A549 (cell line): ENCODE results near the gene PI4K2A. TPM values are rescaled to one million over a fixed set of nuclear protein-coding genes. Genes with fewer than 3 reads are reported as not detected.

ENCODE experiments used
- ATAC-seq, 2 experiments: fragments of 200-7000 bp in 1 of 2; fragments of >200 bp in 1 of 2; cut with Nextera tagmentation in 1 of 2; cut with Tn5 transposase in 1 of 2; 3 replicates each; pipeline versions ENCODE4 v1.8.0 to v1.9.1; 2018 to 2020; ENCODE audit warnings: mild to moderate bottlenecking in 1 of 2, moderate library complexity in 1 of 2
- CTCF ChIA-PET: fragments of 300-600 bp; sonication (Branson Sonifier 250); formaldehyde crosslinking; extraction: SDS; loops from one replicate; lab custom pipeline; 2021; ENCODE audit warnings: antibody characterized with exemption, inconsistent platforms; lab: Yijun Ruan, JAX
- POLR2A ChIA-PET: fragments of 350-600 bp; formaldehyde crosslinking; extraction: SDS; loops from one replicate; lab custom pipeline; 2021; ENCODE audit warnings: antibody characterized with exemption, inconsistent platforms; lab: Yijun Ruan, JAX
- DNase-seq, 2 experiments: peaks; one replicate each; pipeline versions ENCODE4 v3.0.0 to v3.0.0-alpha.2; 2011 to 2016; ENCODE audit warnings: low read depth in 1 of 2, low spot score in 1 of 2
- FAIRE-seq: peaks from 2 replicates; lab custom pipeline; 2011; peaks lifted over from hg19 to GRCh38; lab: Jason Lieb, UNC
- H3K27ac ChIP-seq, 2 experiments: fragments of >200 bp; sonication (Bioruptor Twin); formaldehyde crosslinking; 3 replicates each; pipeline ENCODE4 v1.5.1; 2016 to 2017
- H3K4me1 ChIP-seq: fragments of >200 bp; sonication (Bioruptor Twin); formaldehyde crosslinking; 3 replicates; pipeline ENCODE4 v1.6.1; 2016
- H3K4me2 ChIP-seq: fragments of >200 bp; sonication (Bioruptor Twin); formaldehyde crosslinking; 3 replicates; pipeline ENCODE4 v1.6.1; 2016
- H3K4me3 ChIP-seq: fragments of >200 bp; sonication (Bioruptor Twin); formaldehyde crosslinking; 3 replicates; pipeline ENCODE4 v1.5.1; 2016
- H3K9me3 ChIP-seq: fragments of >200 bp; sonication (Bioruptor Twin); formaldehyde crosslinking; 3 replicates; pipeline ENCODE4 v1.6.1; 2016
- BHLHE40 ChIP-seq: IDR thresholded peaks from 2 replicates; pipeline ENCODE4 v1.6.1; 2012; ENCODE audit warnings: low read depth, low read length, inconsistent platforms
- CBX2 ChIP-seq: fragments of 200-600 bp; sonication (generic); IDR thresholded peaks from 2 replicates; pipeline ENCODE4 v1.6.1; 2016; ENCODE audit warnings: low read depth, mild to moderate bottlenecking, borderline replicate concordance
- CBX8 ChIP-seq: fragments of 200-600 bp; sonication (generic); IDR thresholded peaks from 2 replicates; pipeline ENCODE4 v1.6.1; 2016
- CEBPB ChIP-seq, 2 experiments: fragments of >200 bp in 1 of 2; sonication (Bioruptor Twin) in 1 of 2; formaldehyde crosslinking in 1 of 2; IDR thresholded peaks; 2 replicates each; pipeline ENCODE4 v1.6.1; 2012 to 2016
- CHD2 ChIP-seq: fragments of 150-350 bp; IDR thresholded peaks from 2 replicates; pipeline ENCODE4 v1.6.1; 2014; ENCODE audit warnings: low read length; ENCODE audit not compliant: partially characterized antibody
- EHMT2 ChIP-seq: fragments of 200-600 bp; sonication (generic); IDR thresholded peaks from 2 replicates; pipeline ENCODE4 v1.6.1; 2016; ENCODE audit warnings: antibody characterized with exemption, low read depth, mild to moderate bottlenecking, moderate library complexity
- ELK1 ChIP-seq: fragments of 150-350 bp; IDR thresholded peaks from 2 replicates; pipeline ENCODE4 v1.6.1; 2014; ENCODE audit warnings: low read depth, mild to moderate bottlenecking, low read length
- EP300 ChIP-seq, 2 experiments: fragments of >200 bp; sonication (Bioruptor Twin); formaldehyde crosslinking; IDR thresholded peaks; 2 replicates in 1 of 2; 3 replicates in 1 of 2; pipeline ENCODE4 v1.6.1; 2016 to 2017
- ESRRA ChIP-seq: fragments of 150-350 bp; IDR thresholded peaks from 2 replicates; pipeline ENCODE4 v1.6.1; 2014; ENCODE audit warnings: mild to moderate bottlenecking, low read length, borderline replicate concordance
- FOSB ChIP-seq: fragments of 250-450 bp; sonication (Bioruptor Pico); IDR thresholded peaks from 2 replicates; pipeline ENCODE4 v1.5.0; 2020; ENCODE audit warnings: mild to moderate bottlenecking, moderate library complexity
- HEYL ChIP-seq: fragments of 250-450 bp; sonication (Bioruptor Pico); IDR thresholded peaks from 2 replicates; pipeline ENCODE4 v1.8.0; 2021; ENCODE audit warnings: mild to moderate bottlenecking, moderate library complexity
- HOXB13 ChIP-seq: fragments of 250-450 bp; sonication (Bioruptor Pico); IDR thresholded peaks from 2 replicates; pipeline ENCODE4 v1.5.0; 2020; ENCODE audit warnings: low read depth, mild to moderate bottlenecking, moderate library complexity
- JUNB ChIP-seq: fragments of >200 bp; sonication (Bioruptor Twin); formaldehyde crosslinking; IDR thresholded peaks from 2 replicates; pipeline ENCODE4 v1.6.1; 2016
- MAFK ChIP-seq: fragments of 450-650 bp; IDR thresholded peaks from 2 replicates; pipeline ENCODE4 v1.6.1; 2014; ENCODE audit not compliant: partially characterized antibody
- MAZ ChIP-seq: fragments of 150-350 bp; IDR thresholded peaks from 2 replicates; pipeline ENCODE4 v1.6.1; 2014; ENCODE audit warnings: antibody characterized with exemption, low read depth, low read length, borderline replicate concordance
- NFE2L2 ChIP-seq: fragments of 150-350 bp; conservative IDR thresholded peaks from 2 replicates; pipeline ENCODE4 v1.6.1; 2014; ENCODE audit warnings: low read length
- PHF8 ChIP-seq: fragments of 200-600 bp; sonication (generic); IDR thresholded peaks from 2 replicates; pipeline ENCODE4 v1.6.1; 2016; ENCODE audit warnings: low read depth, mild to moderate bottlenecking, antibody characterized with exemption, moderate library complexity, borderline replicate concordance
- POLR2A ChIP-seq: IDR thresholded peaks from 2 replicates; pipeline ENCODE4 v1.6.1; 2012; ENCODE audit warnings: mild to moderate bottlenecking, low read length
- POLR2AphosphoS2 ChIP-seq: conservative IDR thresholded peaks from 2 replicates; pipeline ENCODE4 v1.6.1; 2012; ENCODE audit warnings: low read length, improper control_type of control experiment, inconsistent platforms
- RAD21 ChIP-seq, 2 experiments: fragments of >200 bp in 1 of 2; sonication (Bioruptor Twin) in 1 of 2; formaldehyde crosslinking in 1 of 2; IDR thresholded peaks in 1 of 2; conservative IDR thresholded peaks in 1 of 2; 2 replicates in 1 of 2; 3 replicates in 1 of 2; pipeline ENCODE4 v1.6.1; 2012 to 2018; ENCODE audit warnings: inconsistent platforms in 1 of 2
- RCOR1 ChIP-seq: fragments of 150-350 bp; IDR thresholded peaks from 2 replicates; pipeline ENCODE4 v1.6.1; 2014; ENCODE audit warnings: antibody characterized with exemption, low read length, low read depth
- RFX5 ChIP-seq: fragments of 450-650 bp; IDR thresholded peaks from 2 replicates; pipeline ENCODE4 v1.7.1; 2014; ENCODE audit warnings: antibody characterized with exemption, mild to moderate bottlenecking, moderate library complexity
- RNF2 ChIP-seq: fragments of 200-600 bp; sonication (generic); IDR thresholded peaks from 2 replicates; pipeline ENCODE4 v1.6.1; 2016; ENCODE audit warnings: low read depth, mild to moderate bottlenecking, antibody characterized with exemption, moderate library complexity, borderline replicate concordance
- SREBF2 ChIP-seq: fragments of 450-650 bp; IDR thresholded peaks from 2 replicates; pipeline ENCODE4 v1.6.1; 2014; ENCODE audit warnings: mild to moderate bottlenecking, moderate library complexity
- TP53 ChIP-seq: fragments of 250-450 bp; sonication (Bioruptor Pico); IDR thresholded peaks from 2 replicates; pipeline ENCODE4 v1.5.0; 2021; ENCODE audit warnings: mild to moderate bottlenecking, moderate library complexity
- ZC3H11A ChIP-seq: fragments of 450-650 bp; IDR thresholded peaks from 2 replicates; pipeline ENCODE4 v1.6.1; 2014; ENCODE audit warnings: antibody characterized with exemption, mild to moderate bottlenecking
- ZNF302 ChIP-seq: fragments of 250-450 bp; sonication (Bioruptor Pico); IDR thresholded peaks from 2 replicates; pipeline ENCODE4 v1.9.0; 2021; ENCODE audit warnings: inconsistent platforms, mild to moderate bottlenecking, moderate library complexity
- ZSCAN20 ChIP-seq: fragments of 250-450 bp; sonication (Bioruptor Pico); IDR thresholded peaks from 2 replicates; pipeline ENCODE4 v1.8.0; 2022; ENCODE audit warnings: mild to moderate bottlenecking, moderate library complexity
- WGBS: methylation state at CpG from one replicate; pipeline ENCODE4 v1.1.6; 2017; ENCODE audit errors: missing lambda C conversion rate; 5-methylcytosine and 5-hydroxymethylcytosine counted together
- polyA plus RNA-seq, 4 experiments: library from polyadenylated mRNA; depleted of rRNA in 3 of 4; stranded (reverse); fragments of >200 nt; fragmentation: RNase III in 1 of 4; extraction: RNeasy Plus Mini Kit Qiagen cat#74134 plus additional on column Dnase treatment in 1 of 4; gene quantifications; 2 replicates in 3 of 4; 3 replicates in 1 of 4; pipeline ENCODE4 v1.2.3, GENCODE V29; 2011 to 2017
- TF ChIP-seq, protein P1 (sequence below): fragments of >200 bp; sonication (Bioruptor Twin); formaldehyde crosslinking; IDR thresholded peaks from 3 replicates; pipeline ENCODE4 v1.6.1; 2016
- TF ChIP-seq, protein P2 (sequence below): fragments of 450-650 bp; IDR thresholded peaks from 2 replicates; pipeline ENCODE4 v1.6.1; 2014; ENCODE audit warnings: antibody characterized with exemption
- TF ChIP-seq, protein P3 (sequence below): IDR thresholded peaks from 2 replicates; pipeline ENCODE4 v1.6.1; 2012
- TF ChIP-seq, protein P4 (sequence below): IDR thresholded peaks from 2 replicates; pipeline ENCODE4 v1.6.1; 2012

Gene PI4K2A
- polyA plus RNA-seq, 2 of the 4 experiments (the other 2 are of a cell fraction) = 16.6 TPM

DNA sequence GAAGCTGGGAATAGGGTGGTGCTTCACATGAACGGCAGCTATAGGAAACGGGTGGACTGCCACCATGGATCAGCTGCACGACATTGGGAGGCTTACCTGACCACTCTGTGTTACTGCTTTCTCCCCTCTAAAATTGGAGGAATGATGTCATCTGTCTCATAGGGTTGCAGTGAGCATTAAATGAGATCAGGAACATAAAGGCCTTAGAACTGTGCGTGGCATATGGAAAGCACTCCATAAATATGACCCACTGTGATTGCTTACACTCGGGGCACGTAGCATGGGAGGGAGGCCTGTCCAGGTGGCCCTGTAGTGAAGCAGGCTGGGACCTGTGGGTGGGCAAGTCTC is 41.2 kb upstream of the PI4K2A start:
- TF ChIP-seq PHF8 = no peak
- TF ChIP-seq ZC3H11A = no peak
- no peak for TF ChIP-seq TP53 (CRISPR knock-in tag)
- no peak for TF ChIP-seq RCOR1
- no peak for TF ChIP-seq CHD2
- TF ChIP-seq ELK1 = no peak
- TF ChIP-seq ESRRA = no peak
- no peak for TF ChIP-seq MAZ
- no peak for TF ChIP-seq CBX8
- TF ChIP-seq POLR2A = no peak
- no peak for TF ChIP-seq RFX5
- TF ChIP-seq RAD21 (conservative IDR thresholded peaks at IDR 0.05 in 1 of 2, IDR thresholded peaks at IDR 0.05 in 1 of 2) = no peak
- no peak for TF ChIP-seq SREBF2
- no peak for TF ChIP-seq CBX2
- TF ChIP-seq JUNB = no peak
- TF ChIP-seq, protein P1, sequence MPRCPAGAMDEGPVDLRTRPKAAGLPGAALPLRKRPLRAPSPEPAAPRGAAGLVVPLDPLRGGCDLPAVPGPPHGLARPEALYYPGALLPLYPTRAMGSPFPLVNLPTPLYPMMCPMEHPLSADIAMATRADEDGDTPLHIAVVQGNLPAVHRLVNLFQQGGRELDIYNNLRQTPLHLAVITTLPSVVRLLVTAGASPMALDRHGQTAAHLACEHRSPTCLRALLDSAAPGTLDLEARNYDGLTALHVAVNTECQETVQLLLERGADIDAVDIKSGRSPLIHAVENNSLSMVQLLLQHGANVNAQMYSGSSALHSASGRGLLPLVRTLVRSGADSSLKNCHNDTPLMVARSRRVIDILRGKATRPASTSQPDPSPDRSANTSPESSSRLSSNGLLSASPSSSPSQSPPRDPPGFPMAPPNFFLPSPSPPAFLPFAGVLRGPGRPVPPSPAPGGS = no peak
- TF ChIP-seq MAFK = no peak
- TF ChIP-seq EP300 (IDR thresholded peaks at IDR 0.05) = no peak
- no peak for TF ChIP-seq EHMT2
- TF ChIP-seq ZNF302 (CRISPR knock-in tag) = no peak
- peak overlapping the region; percentile 76 to 88; a peak in 4 of 6 replicates for H3K27ac ChIP-seq
- POLR2A ChIA-PET = no interaction called here
- FAIRE-seq = no peak
- H3K4me1 ChIP-seq = peaks cover 34% of the 10 kb centered on the region
- no peaks in the 10 kb centered on the region for H3K9me3 ChIP-seq
- 87% methylated on average over 6 of the region's 6 CpGs for WGBS
- ATAC-seq = no peak
- DNase-seq = no peak
- CTCF ChIA-PET = interaction anchor here (1.2 to 39.7 kb wide), 5 partner anchors 8 to 77 kb away, joined by 3 to 1048 read pairs (median 7); partner anchors contain the start of genes ANKRD2, C10orf62 and HOGA1
- no peak overlapping the region for H3K4me2 ChIP-seq
- H3K4me3 ChIP-seq = no peak overlapping the region

- CTCF ChIA-PET = interaction anchor here (1.2 to 39.7 kb wide), 4 partner anchors 11 to 137 kb away, joined by 3 to 1048 read pairs (median 33); partner anchors contain the start of genes ANKRD2, C10orf62 and HOGA1
Measured at GRCh38 chr10:97600616-97601015, 39.9 kb upstream of the PI4K2A start.

More at GRCh38 chr10:97600616-97601015, 39.9 kb upstream of the PI4K2A start:
- peak overlapping the region; percentile 30 to 88; a peak in 2 of 6 replicates for H3K27ac ChIP-seq
- DNase-seq (no peak), FAIRE-seq (no peak), ATAC-seq (no peak)
- WGBS = 97% methylated on average over 1 of the region's 1 CpG
- H3K4me3 ChIP-seq = no peak overlapping the region
- H3K9me3 ChIP-seq = no peaks in the 10 kb centered on the region
- H3K4me1 ChIP-seq = peaks cover 30% of the 10 kb centered on the region
- POLR2A ChIA-PET = no interaction called here
- H3K4me2 ChIP-seq = no peak overlapping the region
- no peak for TF ChIP-seq JUNB
- TF ChIP-seq, protein P2, sequence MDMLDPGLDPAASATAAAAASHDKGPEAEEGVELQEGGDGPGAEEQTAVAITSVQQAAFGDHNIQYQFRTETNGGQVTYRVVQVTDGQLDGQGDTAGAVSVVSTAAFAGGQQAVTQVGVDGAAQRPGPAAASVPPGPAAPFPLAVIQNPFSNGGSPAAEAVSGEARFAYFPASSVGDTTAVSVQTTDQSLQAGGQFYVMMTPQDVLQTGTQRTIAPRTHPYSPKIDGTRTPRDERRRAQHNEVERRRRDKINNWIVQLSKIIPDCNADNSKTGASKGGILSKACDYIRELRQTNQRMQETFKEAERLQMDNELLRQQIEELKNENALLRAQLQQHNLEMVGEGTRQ = no peak
- TF ChIP-seq POLR2AphosphoS2 = no peak
- TF ChIP-seq EP300 (IDR thresholded peaks at IDR 0.05) = no peak
- TF ChIP-seq TP53 (CRISPR knock-in tag) = no peak
- TF ChIP-seq NFE2L2 = no peak
- no peak for TF ChIP-seq HEYL (CRISPR knock-in tag)
- TF ChIP-seq, protein P3, sequence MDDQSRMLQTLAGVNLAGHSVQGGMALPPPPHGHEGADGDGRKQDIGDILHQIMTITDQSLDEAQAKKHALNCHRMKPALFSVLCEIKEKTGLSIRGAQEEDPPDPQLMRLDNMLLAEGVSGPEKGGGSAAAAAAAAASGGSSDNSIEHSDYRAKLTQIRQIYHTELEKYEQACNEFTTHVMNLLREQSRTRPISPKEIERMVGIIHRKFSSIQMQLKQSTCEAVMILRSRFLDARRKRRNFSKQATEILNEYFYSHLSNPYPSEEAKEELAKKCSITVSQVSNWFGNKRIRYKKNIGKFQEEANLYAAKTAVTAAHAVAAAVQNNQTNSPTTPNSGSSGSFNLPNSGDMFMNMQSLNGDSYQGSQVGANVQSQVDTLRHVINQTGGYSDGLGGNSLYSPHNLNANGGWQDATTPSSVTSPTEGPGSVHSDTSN = no peak
- no peak for TF ChIP-seq RAD21 (conservative IDR thresholded peaks at IDR 0.05 in 1 of 2, IDR thresholded peaks at IDR 0.05 in 1 of 2)
- no peak for TF ChIP-seq HOXB13
- no peak for TF ChIP-seq POLR2A
- TF ChIP-seq CBX2 = no peak
- no peak for TF ChIP-seq BHLHE40
- TF ChIP-seq, protein P4, sequence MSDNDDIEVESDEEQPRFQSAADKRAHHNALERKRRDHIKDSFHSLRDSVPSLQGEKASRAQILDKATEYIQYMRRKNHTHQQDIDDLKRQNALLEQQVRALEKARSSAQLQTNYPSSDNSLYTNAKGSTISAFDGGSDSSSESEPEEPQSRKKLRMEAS = no peak
- no peak for TF ChIP-seq CHD2
- no peak for TF ChIP-seq RNF2
- TF ChIP-seq CEBPB (IDR thresholded peaks at IDR 0.05) = no peak
- no peak for TF ChIP-seq ZSCAN20 (CRISPR knock-in tag)
- TF ChIP-seq FOSB (CRISPR knock-in tag) = no peak
